HG03280 (cell line): ENCODE data around the gene WFS1.

Source experiments
- ATAC-seq: cut with Tn5 transposase; IDR thresholded peaks from one replicate; pipeline ENCODE4 v1.9.1; 2021; ENCODE audit warnings: mild to moderate bottlenecking, moderate library complexity; ENCODE audit not compliant: unreplicated experiment

The WFS1 gene

DNA sequence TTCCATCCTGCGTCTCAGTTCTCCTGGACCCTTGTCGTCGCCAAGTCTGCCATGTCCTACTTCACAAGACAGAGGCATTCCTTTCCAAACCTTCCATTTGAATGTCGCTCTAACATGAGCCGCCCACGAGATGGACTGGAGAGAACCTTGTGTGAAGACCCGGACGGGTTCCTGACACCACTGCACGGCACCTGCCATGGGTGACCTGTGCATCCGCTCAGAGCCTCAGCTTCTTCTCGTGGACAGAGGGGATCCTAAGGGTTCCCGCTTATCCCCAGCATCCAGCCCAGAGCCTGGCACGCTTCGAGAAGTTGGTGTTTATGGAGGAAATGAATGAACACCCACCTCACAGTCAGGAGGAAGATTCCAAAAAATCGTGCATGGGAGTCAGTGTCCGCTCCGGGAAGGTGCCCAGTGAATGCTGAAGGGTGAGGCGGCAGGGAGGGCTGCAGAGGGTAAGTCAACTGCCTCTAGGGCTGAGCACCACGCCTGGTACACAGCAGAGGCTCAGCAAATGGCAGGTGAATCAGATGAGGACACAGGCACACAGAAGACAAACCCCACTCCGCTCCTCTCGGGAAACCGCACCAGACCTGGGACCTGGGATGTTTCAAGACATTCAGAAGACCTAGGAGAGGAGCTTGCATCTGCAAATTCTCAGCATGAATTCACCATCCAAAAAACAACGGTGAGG is 52.6 kb downstream of the WFS1 start:
- ATAC-seq: no peak

DNA sequence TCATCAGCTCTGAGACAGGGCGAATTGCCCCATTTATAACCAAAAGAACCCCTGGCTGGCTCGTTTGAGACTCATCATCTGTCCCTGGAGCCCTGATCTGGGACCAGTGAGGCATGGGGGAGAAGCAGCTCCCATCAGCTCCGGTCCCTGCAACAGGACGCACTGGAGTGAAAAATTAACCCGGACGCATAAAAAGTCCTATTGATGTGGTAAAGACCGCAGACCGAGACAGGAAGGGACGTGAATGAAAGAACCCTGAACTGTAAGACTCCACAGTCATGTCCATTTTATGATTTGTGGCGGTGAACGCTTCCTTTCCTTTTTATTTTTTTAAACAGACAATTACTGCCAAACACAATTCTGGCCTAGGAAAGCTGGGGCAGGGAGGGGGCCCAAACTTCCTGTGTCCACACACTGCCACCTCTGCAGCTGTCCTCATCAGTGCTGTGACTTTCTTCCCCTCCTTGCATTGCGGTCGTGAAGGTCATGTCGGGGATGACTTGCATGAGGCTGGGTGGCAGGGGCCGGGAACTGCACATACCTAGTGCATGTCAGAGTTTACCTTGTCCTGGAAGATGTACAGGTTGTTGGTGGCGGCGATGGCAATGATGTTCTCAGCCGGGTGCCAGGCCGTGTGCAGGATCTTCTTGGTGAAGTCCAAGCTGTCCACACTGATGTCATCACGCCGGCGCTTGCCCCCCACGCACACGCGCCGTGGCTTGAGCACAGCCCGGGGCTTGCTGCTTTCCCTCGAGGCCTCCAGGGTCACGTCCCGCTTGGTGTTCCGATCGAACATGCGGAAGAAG is 53.3 kb downstream of the WFS1 start:
- ATAC-seq: no peak

- ATAC-seq: no peak
Observed at GRCh38 chr4:6324461-6324998, 54.9 kb downstream of the WFS1 start.

GRCh38 chr4:6324999-6325787 is 55.5 kb downstream of the WFS1 start:
- no peak for ATAC-seq

GRCh38 chr4:6325788-6326290 is 56.2 kb downstream of the WFS1 start:
- ATAC-seq: no peak

DNA sequence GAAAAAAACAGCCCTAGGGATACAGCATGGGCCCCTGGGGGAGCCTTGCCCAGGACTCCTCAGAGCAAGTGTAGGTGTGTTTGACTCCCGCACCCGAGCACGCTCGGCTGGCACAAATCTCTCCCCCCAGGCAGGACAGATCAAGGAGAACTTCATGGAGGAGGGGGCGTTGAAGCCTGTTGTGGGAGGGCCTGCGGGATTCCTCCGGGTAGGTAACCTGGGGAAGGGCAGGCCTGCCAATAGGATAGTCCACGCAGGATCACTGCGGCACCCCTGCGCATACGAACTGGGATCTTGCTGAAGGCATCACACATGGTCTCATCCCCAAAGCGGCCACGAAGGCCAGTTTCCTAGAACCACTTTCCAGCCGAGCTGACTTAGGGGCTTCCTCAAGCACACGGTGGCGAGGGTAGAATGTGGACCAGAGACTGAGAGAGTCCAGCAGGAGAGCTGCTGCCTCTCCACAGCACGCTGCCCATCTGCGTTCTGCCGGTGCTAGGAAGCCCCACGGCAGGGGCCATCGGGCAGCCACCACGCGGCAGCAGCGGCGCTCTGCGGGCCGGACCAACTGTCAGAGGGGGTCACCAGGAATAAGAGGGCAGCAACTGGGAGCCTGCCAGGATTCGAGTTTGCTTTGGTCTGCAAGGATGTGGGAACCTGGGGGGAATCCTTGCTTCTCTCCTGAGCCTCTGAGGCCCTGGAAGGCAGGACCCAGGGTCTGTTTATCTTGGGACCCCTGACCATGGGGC is 56.8 kb downstream of the WFS1 start:
- no peak for ATAC-seq

DNA sequence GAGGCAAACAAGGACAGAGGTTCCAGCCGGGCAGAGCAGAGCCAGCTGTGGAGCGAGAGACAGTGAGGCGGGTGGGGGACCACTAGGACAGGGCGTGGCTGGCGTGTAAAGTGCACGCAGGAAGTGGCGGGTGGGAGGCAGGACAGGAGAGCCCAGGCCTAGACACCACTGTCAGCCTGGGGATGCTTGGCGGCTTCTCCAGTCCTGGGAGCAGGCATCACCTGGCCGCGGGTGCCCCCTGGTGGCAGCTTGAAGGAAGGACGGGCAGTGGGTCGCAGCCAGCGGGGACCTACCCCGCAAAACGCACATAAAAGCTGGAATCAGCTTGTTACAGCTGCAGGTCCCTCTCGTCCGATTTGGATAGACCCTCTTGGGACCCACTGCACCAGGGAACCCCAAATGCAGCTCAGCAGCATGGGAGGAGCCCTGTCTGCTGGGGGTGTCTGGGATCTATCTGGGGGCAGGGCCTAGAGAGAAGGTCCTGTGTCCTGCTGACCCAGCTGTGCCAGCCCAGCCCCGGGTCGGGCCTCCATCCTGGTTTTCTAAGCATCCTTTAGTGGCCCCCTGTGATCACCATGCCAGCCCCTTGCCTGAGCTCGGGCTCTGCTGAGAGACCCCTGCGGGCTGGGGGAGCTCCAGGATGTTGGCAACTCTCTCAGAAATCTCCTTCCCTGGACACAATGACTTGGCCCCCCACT is 57.7 kb downstream of the WFS1 start:
- peak; percentile 66 for ATAC-seq

- no peak for ATAC-seq
Observed at GRCh38 chr4:6328526-6328925, 58.9 kb downstream of the WFS1 start.

GRCh38 chr4:6329478-6330383 is 60.1 kb downstream of the WFS1 start:
- ATAC-seq: no peak

DNA sequence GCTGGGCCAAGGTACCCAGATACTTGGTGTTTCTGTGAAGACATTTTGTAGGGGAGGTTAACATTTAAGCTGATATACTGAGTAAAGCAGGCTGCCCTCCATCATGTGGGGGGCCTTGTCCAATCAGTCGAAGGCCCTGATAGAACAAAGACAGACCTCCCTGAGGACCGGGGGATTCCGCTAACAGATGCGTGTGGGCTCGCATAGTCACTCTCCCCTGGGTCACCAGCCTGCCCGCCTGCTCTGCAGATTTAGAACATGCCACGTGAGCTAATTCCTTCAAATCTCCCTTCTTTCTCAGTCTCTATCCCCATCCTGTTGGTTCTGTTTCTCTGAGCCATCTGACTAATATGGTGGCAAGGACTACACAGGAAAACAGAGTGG is 60.7 kb downstream of the WFS1 start:
- no peak for ATAC-seq

DNA sequence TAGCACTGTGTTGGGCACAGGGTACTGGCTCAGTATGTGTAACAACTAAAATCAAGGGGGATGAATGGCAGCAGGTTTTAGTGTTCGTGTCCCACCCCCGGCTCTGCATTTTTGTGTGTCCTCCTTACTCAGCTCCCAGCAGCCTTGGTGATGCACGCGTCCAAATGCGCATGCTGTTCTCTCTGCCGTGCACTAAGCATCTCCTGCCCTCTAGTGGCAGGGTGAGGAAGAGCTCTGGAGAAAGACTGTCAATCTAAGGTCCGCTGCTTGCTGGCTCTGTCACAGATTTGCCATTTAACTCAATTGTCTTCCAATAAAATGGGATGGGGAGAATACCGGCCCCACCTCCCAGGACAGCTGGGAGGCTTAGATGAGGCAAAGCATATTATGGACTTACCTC is 61.4 kb downstream of the WFS1 start:
- ATAC-seq: no peak

GRCh38 chr4:6331468-6331867 is 61.8 kb downstream of the WFS1 start:
- no peak for ATAC-seq

- no peak for ATAC-seq
Observed at GRCh38 chr4:6332042-6332668, 62.5 kb downstream of the WFS1 start.

DNA sequence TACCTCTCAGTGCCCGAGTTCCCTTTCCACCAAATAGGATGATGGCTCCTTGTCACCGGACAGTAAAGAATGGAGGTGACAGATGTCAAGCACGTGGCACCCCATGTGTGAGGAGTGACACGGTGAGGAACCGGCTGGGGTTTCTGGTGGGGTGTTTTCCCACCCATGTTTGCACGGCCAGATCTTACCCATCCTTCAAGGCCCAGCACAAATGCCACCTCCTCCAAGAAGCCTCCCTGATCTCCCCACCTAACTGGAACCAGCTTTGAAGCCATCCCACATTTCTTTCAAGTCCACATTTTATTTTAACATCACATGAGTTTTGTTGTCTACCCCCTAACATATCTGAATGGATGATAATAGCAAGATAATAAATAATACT is 63.0 kb downstream of the WFS1 start:
- ATAC-seq: no peak

GRCh38 chr4:6333301-6334202 is 63.9 kb downstream of the WFS1 start:
- no peak for ATAC-seq

GRCh38 chr4:6334203-6334887 is 64.7 kb downstream of the WFS1 start:
- ATAC-seq: no peak

- no peak for ATAC-seq
Observed at GRCh38 chr4:6335040-6335590, 65.5 kb downstream of the WFS1 start.
